Measurements from ENCODE around the gene PHACTR3.

DNA sequence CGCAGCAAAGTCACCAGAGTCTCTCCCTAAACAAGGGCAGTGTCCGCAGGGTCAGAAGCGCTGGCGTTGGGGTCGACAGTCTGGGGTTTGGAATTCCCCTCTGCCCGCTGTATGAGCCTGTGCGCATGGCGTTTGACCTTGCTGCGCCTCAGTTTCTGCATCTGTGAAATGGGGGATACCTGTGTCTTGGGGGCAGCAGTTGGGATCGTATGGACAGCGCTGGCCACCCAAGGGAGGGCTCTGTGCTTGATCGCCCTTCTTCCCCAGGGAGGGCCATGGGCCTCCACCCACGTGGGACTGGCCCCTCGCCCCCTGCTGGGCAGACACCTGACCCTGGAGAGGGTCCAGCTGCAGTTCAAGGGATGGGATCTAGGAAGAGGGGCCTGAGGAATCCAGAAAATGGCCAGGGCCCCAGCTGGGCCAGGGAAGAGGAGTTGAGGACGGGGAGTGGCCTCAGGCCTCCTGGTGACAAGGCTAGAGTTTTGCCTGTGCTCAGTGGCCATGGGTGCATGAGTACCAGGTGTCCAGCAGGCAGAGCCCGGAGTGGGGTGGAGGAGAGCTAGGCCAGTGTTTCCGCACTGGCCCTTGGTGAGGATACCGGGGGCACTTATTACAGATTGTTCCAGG is 26.4 kb upstream of the PHACTR3 start:
- TF ChIP-seq, protein P1, sequence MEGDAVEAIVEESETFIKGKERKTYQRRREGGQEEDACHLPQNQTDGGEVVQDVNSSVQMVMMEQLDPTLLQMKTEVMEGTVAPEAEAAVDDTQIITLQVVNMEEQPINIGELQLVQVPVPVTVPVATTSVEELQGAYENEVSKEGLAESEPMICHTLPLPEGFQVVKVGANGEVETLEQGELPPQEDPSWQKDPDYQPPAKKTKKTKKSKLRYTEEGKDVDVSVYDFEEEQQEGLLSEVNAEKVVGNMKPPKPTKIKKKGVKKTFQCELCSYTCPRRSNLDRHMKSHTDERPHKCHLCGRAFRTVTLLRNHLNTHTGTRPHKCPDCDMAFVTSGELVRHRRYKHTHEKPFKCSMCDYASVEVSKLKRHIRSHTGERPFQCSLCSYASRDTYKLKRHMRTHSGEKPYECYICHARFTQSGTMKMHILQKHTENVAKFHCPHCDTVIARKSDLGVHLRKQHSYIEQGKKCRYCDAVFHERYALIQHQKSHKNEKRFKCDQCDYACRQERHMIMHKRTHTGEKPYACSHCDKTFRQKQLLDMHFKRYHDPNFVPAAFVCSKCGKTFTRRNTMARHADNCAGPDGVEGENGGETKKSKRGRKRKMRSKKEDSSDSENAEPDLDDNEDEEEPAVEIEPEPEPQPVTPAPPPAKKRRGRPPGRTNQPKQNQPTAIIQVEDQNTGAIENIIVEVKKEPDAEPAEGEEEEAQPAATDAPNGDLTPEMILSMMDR (IDR thresholded peaks at IDR 0.05; ENCODE audit: extremely low read depth in 1 of 2, insufficient read depth in 1 of 2, low read depth in 1 of 2, low read length in 2 of 2) = no peak
- TF ChIP-seq POLR2A (IDR thresholded peaks at IDR 0.05; ENCODE audit: low read depth, low read length) = no peak
- TF ChIP-seq POLR2AphosphoS5 (IDR thresholded peaks at IDR 0.05; ENCODE audit: insufficient read depth, low read depth, low read length) = no peak
- no peak for TF ChIP-seq FOS (IDR thresholded peaks at IDR 0.05; ENCODE audit: borderline replicate concordance, insufficient read depth, low read length)
- peak; percentile 7 for TF ChIP-seq EZH2 (IDR thresholded peaks at IDR 0.05; ENCODE audit: borderline replicate concordance, low read depth, low read length, severe bottlenecking)
- TF ChIP-seq MAX (IDR thresholded peaks at IDR 0.05; ENCODE audit: insufficient read depth, insufficient read length) = no peak
